Stimulated activated CD4-positive, alpha-beta T cell treated with anti-CD3 and anti-CD28 coated beads, Interleukin-1b, Interleukin-23, amount 100 ng/mL, for 48 hours (primary cell): ENCODE measurements around the gene PLCH2.

Experiments used
- DNase-seq: peaks from one replicate; pipeline ENCODE4 v3.0.0-alpha.2; 2020

PLCH2 gene

DNA sequence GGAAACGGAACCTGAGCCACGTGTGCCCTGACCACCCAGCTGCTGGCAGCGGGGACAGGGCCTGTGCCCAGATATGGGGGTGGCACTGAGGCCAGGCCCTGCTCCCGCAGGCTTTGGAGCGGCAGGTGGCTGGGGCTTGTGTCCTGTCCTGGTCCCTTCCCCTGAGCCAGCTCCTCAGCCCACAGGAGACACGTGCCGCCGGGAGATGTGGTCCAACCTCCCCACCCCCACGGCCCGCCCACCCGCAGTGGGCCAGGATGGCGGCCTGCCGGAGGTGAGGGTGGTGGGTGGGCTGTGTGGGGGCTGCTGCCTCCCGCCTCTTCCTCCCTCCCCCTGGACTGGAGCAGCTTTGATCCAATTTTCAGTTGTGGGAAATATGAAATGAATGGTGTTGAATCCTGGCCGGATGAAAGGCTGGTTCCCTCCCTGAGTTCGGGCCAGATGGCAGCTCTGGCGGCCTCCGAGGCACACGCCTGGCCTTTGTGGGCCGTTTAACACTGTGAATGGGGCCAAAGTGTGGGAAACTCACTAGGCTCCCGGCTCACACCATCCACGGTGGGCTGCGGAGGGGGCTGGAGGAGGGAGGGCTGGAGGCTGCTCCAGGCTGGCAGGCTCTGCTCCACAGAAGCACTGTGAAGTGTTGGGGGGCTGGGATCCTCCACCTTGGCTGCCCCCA, 56.5 kb downstream of the PLCH2 start:
- no peak for DNase-seq

DNA sequence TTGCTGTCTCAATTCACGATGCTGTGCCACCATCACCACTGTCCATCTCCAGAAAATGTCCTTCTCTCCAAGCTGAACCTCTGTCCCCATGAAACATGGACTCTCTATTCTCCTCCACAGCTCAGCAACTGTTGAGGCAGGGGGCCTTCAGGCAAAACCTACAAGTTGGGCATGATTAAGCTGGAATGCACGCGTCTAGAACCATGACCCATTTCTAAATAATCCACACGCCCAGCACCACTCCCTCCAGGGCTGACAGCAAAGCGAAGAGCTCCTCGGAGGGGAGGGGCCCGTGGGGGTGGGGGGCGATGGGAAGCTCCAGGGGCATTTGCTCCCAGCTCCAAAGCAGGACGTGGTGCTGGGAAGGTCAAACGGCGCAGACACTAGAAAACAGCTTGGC, 57.3 kb downstream of the PLCH2 start:
- DNase-seq = no peak

DNA sequence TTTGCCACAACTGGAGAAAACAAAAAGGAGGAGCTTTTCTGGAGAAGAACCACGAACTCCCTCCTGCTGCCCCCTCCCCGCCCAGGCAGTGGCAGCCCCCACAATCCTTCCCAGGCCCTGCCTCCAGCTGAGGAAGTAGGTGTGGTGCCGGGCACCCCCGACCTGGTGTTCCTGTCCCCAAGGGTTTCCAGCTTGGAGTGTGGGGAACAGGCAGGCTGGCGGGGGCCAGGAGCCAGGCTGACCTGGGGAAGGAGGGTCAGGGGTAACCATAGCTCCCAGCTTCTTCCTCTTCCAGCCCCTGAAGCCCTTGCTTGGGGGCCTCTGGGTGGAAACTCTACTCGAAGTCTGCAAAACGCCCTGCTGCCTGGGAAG, 58.2 kb downstream of the PLCH2 start:
- no peak for DNase-seq

DNA sequence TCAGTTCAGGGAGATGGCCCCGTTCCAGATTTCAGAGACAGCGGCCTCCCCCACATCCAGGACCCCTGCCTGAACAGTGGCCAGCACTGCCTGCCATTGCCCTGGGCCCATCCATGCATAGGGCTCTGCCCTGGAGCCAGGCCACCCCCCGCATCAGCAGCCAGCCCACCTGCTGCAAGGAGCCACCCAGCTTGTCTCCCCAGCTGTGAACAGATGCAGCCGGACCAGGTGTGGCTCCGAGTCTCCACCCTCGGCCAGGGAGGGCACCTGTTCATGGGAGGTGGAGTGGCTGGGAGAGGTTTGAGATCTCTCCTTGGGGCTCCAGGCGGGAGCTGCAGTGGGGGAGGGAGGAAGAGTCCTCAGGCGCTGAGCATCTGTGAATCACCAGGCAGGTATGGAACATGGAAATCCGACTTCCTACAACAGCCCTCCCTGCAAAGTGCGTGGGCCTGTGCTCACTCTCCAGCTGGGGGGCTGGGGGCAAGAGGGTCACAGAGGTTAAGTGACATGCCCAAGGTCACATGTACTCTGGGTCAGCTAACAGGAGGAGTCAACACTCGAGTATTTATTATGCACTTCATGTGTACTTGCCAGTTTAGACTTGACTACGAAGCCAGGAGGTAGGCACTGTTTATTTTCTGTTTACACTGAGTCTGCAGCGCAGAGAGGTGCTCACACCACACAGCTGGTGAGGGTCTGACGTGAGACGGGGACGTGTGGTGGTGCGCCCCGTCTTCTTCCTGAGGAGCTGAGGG, 58.8 kb downstream of the PLCH2 start:
- DNase-seq = no peak

DNA sequence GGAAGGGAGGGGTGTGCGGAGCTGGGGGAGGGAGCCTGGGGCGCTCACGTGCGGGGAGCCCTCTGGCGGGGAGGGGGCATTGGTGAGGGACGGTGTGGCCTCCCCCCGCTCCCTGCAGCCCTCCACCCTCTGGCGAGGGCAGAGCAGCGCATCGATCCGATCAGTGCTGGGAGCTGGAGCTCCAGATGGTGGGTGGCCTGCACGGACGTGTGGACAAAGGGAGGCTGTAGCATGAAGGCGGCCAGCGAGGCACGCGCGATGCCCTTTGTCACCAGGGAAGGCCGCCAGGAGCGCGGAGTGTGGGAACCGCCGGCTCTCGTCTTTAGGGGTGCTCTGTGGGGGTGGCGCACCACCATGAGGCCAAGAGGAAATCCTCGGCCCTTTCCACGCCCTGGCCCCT, 59.4 kb downstream of the PLCH2 start:
- DNase-seq = no peak

DNA sequence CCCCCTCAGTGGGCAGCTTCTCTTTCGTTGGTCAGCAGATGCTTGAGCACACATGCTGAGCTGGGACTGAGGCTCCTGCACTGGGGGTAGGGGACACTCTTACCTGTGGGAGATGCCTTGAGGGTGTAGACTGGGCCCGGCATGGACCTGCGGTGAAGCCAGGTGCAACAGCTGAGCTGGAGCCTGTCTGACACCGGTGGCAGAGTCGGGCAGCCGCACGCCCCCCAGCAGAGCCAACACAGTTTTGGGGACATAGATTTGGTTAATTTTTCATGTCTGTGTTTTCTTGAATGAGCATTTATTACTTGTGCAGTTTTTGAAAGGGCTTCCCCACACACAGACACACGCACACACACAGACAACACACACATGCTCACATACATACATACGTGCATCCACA, 59.9 kb downstream of the PLCH2 start:
- no peak for DNase-seq

DNA sequence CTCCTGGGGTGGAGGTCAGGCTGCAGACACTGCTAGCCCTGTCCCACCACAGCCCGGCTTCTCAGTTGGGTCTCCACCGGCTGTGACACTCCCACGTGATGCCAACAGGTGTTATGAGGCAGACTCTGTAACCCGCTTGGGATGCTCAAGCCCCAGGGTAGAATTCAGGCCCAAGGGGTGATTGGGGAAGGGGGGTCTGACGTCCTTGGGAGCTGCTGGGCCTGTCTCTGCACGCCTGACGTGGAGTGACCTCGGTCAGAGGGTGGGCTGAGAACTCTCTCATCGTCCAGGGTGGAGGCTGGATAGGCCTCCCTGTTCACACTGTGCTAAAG, 61.7 kb downstream of the PLCH2 start:
- no peak for DNase-seq

DNA sequence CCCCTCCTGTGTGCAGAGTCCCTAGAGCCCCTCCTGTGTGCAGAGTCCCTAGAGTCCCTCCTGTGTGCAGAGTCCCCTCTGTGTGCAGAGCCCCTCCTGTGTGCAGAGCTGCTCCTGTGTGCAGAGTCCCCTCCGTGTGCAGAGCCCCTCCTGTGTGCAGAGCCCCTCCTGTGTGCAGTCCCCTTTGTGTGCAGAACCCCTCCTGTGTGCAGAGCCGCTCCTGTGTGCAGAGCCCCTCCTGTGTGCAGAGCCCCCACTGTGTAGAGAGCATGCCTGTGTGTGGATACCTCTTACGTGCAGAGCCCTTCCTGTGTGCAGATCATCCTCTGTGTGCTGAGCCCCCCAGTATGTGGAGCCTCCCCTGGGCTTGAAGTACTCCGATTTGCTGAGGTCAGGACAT, 62.3 kb downstream of the PLCH2 start:
- DNase-seq = no peak

DNA sequence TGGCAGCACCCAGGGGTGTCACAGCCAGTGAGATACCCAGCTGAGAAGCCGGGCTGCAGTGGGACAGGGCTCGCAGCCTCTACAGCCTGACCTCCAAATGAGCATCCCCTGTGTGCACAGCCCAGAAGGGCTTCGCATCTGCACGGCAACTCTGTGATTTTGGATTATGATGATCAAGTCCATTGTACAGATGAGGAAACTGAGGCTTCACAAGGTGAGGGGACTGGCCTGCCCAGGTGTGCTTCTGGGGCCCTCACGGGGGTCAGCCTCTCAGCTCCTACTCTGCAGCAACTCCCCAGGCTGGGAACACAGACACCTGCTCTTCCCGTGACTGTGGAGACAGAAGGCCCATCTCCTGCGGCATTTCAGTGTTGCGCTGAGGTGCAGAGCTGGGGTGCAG, 62.8 kb downstream of the PLCH2 start:
- no peak for DNase-seq

DNA sequence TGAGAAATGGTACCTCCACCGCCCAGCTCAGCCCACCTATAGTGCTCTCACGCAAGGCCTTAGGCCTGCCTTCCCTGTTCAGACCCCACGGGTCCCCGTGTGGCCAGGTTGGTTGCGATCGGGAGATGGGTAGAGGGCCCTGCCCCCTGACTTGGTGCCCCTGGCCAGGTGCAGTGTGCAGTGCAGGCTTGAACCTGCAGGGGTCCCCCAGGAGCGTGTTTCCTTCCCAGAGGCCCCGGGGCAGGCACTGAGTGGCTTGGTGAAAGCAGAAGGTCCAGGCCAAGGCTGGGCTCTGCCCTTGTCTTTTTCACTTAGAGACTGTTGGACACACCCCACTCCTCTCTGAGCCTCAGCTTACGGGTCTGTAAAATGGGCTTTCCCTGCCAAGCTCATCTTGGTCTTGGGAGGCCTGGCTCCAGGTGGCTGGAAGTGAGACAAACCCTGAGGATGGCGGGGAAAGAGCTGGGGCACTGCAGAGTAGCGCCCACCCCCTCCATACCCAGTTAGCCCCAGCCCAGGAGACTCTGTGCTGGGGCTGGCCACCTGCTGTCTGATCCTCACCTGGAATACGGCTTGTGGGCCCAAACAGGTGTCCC, 63.3 kb downstream of the PLCH2 start:
- DNase-seq = peak; percentile 43

DNA sequence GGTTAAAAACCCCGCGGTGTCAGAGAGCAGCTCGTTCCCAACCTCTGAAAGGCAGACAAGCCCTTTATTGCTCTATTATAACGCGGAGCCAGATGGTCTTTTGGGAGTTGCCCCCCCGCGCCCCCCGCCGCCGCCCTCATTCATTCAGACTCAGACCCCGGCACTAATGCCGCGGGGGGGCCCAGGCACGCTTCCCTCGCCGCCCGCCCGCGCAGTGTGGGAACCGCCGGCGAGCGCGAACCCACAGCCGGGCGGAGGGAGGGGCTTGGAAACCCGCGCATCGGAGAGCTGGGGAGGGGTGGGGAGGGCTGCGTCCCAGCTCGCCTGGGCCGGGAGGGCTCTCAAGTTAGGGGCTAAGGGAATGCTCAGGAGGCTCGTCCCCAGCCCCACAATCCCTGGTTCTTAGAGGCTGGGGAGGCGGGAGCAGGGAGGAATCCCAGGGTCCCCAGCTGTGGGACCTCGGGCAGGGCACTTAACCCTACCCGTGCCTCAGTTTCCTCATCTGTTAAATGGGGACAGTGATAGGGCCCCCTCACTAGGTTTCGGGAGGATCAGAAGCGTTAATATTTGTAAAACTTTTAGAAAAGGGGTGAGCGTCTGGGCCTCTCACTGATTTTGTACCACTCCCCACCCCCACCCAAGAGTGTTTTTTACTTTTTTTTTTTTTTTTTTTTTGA, 64.9 kb downstream of the PLCH2 start:
- DNase-seq = no peak

DNA sequence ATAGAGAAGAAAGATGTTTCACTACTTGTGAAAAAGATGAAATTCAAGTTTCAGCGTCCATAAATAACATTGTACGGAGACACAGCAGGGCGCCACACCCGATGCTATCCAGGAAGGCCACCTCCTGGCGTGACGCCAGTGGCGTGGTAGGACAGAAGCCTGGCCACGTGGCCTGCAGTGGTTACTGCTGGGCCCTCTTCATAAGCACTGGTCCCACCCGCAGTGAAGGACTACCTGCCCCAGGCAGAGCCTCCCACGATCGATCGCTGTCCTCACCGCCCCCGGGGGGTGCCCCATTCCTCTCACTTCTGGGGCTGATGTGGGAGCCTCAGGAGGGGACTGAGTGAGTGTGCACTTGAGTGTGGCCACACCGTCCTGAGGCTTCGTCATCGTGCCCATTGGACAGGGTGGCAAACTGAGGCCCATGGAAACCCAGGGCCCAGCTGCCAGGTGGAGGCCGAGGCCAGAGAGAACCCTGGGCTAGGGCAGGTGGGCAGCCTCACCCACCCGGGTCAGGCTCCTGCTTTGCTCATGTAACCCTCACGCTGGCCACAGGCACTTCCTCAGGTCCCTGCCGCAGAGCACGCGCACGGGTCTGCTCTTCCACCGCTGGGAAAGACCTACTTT, 65.6 kb downstream of the PLCH2 start:
- no peak for DNase-seq

DNA sequence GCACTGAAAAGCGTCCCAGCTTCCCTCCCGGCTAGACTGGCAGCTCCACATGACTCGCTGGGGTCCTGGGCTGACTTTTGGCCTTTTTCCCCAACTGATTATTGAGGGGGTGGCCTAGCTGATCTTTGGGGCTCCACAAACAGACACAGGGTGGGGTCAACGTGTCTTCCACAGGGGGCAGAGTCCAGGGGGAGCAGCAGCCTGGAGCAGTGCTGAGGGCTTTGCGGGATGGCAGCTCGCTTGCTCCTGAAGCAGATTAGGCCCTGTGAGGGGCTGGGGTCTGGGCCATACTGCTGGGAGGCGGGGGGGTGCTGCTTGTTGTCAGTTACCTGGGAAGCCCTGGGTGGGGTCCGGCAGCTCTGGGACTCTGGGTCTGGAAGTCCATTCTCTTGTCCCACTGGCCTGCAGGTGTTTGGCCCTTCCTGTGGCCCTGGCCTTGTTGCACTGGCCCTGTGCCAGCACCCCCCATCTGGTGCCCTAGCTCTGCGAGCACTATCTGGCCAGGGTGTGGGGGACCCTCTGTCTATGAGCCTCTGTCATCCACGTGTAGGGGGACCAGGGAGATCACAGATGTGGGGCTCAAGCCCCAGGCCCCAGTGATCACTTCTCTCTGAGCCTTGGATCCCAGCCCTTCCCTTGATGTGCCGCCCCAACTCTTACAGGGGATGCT, 66.3 kb downstream of the PLCH2 start:
- no peak for DNase-seq

DNA sequence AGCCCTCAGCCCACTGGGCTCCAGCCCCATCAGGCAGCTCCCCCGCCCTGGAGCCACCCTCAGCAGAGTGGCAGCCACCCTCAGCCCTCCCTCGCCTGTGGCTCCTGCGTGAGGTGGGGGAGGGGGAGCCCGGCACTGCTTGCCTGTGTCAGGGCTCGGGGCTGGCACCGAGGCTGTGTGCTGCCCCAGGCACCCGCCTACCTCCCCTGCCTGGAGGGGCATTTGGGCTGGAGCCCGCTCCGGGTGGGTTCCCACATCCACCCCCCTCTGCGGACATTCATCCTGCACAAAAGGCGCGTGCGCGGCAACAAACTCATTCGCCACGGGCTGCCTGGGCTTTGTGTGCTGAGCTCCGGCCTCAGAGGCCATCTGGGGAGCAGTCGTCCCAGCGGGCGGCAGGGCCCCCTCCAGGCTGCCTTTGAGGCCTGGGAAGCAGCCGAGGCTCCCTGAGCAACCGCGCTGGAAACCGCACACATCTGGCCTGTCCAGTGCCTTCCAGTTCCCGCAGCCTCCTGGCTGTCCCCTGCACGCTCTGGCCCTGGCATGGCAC, 67.5 kb downstream of the PLCH2 start:
- DNase-seq = no peak

DNA sequence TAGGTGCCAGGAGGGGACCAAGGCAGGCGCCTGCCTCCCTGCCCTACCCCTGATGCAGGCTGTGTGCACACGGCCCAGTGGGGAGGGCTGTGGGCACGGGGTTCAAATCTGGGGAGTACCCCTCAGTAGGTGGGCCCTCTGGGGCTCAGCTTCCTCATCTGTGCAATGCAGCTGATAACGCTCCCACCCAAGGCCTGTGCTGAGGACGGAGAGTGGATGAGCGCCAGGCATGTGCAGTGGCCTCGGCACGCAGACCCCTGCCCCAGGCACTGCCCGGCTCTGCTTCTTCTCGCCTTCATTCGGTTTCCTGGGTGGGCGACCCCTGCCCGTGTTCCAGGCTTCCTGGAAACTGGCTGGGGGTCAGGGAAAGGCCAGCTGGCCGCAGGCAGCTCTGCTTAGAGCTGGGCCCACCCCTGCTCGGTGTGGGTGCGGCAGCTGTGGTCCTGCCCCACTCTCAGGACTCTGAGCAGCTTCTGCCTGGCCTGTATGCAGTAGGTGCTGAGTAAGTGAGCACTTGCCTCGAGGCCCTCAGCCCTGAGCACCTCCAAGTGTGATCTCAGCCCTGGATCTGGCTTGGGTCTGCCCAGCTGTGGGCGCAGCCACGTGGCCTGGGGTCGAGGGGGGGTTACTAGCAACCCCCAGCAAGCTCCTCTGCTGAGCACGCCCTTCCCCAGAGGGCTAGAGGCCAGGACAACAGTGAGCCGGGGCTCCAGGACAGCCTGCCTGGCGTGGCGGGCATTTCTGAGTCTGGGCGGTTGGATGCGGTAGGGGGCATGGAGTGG, 68.2 kb downstream of the PLCH2 start:
- no peak for DNase-seq

DNA sequence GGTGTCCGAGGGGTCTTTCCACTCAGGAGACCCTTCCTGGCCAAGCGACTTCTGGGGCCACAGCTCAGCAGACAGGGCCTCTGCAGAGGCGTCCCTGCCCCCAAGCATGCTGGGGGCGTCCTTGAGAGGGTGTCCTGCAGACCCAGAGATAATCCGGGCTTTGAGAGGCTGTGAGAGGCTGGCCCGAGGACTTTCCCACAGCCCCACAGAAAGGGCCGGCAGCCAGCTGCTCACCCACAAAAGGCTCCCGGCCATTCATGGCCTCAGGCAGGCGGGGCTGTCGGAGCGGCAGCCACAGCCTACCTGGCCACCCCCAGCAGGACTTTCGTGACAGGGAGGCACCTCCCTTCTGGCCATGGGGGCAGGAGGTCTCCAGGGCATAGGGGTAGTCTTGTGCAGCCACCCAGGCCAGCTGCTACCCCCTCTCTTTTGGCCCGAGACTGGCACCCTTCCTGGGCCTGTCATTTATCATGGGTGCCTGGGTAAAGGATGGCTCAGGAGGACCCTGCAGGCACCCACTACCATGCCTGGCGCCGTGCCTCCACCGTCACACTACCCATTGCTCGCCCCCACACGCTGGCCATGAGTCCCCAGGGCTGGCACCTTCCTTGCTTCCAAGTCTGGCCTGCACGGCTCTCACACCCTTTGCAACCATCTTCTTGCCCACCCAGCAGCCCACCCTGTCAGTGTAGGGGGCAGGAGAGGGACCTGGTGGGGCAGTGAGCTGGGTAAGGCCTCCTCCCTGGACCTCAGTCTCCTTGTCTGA, 69.0 kb downstream of the PLCH2 start:
- no peak for DNase-seq

DNA sequence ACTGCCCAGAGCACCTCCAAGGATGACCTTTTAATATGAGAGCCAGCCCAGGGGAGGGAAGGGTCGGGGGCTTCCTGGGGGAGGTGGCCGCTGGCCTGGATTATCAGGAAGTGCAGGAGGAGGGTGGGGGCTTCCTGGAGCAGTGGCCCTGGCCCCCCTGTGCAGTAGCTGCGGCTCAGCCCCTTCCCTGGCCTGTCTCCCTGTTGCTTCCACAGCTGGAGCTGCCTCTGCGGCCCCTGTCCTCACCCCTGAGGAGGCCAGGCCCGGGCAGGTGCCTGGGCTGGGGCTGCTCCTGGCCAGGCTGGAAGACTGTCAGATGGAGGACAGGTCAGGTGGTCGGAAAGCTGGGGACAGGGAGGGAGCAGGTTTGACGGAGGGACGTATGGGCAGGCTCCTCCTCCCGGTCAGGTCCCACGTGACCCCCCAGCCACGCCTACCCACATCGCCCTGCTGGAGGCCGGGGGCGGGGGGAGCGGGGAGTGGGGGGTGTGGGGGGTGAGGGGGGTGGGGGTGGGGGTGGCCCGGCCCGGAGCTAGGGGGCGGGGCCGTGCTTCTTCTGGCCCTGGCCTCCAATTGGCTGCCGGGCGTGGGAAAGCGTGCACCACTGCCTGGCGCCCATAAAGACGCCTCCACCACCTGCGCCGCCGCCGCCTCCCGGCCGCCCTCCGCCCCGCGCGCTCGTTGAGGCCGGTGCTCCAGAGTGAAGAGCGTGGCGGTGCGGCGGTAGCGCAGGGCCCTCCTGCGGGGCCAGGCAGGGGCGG, 69.8 kb downstream of the PLCH2 start:
- peak; percentile 85 for DNase-seq

DNA sequence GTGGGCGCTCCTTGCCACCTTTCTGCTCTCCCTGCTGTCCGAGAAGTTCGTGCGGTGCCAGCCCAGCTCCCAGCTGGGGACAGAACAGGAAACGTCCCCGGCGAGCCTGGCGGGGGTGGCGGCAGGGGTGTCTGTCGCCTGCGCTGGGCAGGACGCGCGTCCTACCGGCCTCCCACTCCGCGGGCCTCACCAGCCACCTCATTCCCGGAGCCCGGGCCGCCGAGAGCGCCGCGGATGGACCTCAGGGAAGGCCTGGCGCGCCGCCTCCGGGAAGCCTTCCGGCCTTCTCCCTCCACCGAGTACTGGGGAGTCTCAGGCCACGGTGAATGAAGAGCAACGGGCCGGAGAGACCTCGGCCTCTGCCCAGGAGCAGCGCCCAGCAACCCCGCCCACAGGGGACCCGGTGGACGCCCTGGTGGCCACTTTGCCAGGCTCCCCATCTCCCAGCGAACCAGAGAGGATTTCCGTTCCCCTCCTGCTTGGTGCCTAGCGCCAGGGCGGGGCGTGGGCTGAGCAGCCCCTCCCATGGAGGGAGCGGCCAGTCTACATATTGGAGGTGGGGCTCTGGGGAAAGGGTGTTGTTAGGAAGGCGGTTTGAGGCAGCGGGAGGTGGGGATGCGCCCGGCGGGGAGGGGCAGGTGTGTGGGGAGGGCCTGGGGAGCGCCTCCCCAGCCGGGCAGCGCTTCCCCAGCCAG, 70.6 kb downstream of the PLCH2 start:
- DNase-seq = peak; percentile 89

DNA sequence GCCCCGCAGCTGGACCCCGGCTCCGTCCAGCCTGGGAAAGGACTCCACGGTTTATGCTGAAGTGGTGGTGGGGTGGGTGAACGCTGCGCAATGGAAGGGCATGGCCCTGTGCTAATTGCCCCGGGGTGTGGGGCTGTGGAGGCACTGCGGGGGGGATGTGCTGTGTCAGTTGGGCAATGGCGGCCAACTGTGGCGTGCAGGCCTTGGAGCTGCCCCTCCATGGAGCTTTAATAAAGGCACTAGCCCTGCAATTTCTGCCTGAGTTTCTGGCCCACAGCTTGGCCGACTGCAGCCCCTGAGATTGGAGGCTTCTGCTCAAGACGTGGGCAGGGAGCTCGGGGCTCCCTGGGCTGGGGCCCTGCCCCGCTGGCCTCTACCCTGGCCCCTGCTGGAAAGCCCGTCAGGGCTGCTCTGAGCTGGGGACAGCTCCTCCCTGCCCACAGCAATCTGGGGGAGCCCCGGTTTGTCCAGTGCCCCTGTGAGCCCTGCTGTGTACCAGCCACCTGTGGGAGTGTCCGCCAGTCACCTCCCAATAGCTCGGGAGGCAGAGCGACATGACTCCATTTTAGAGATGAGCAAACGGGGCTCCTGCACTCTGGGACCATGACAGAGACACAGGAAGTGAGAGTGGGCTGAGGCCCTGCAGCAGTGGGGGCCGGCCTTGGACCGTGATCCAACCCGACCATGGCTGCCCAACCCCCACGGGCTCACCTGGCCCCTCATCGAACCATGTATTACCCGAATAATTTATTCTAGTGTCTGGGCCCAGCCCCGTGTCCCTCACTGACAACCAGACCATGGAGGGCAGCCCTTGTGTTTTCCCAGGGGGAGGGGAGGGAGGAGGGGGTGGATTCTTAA, 71.3 kb downstream of the PLCH2 start:
- peak; percentile 74 for DNase-seq
